GM21619 (cell line): ENCODE measurements around the gene MSH2.
A peak's percentile ranks its signal among the peaks of the same experiment; 100 is the strongest.

ENCODE experiments used
- ATAC-seq: cut with Tn5 transposase; IDR thresholded peaks from one replicate; pipeline ENCODE4 v1.9.1; 2021; ENCODE audit not compliant: unreplicated experiment

The MSH2 gene

DNA sequence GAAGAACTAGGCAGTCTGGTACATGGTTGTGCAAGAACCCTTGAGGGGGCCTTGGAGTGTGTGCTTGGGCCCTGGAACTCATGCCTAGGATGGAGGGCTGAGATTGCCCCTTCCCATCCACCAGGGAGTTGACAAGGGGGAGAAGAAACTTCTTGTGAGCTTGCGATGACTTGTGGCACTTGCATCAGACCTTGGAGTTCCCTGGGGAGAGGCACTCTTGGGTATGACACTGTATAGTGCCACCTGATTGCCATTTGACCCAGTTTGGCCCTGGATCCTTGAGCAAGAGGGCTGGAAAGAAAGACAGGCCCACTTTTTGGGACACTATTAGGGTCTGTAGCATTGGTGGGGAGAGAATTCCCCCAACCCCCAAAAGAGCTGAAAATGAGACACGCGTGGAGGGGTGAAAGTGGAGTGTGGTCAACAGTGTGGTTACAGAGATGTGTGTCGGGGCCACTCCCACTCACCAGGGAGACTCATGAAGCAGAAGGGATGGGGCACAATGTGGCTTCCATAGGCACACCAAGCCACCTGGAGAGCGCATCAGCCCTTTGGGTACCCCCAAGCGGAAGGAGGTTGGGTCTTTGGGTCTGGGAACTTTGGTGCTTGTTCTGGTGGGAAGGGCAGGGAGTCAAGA lies 101.3 kb downstream of the MSH2 start:
- ATAC-seq = peak; percentile 4

DNA sequence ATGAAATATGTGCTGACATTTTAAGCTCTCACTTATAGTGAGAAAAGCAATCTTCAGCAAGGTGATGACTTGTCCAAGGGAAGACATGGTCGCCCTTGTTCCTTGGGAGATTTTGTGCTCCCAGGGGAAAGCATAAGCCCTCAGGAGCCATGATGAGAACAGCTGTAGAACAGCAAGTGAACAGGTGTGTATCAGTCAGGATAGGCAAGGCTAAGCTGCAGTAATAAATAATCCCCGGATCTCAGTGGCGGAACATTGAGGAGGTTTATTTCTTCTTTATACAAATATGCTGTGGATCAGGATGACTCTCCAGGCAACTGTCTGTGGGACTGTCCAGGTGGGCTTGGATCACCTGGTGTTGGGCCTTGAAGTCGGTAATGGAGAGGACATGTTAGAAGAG lies 103.1 kb downstream of the MSH2 start:
- no peak for ATAC-seq

DNA sequence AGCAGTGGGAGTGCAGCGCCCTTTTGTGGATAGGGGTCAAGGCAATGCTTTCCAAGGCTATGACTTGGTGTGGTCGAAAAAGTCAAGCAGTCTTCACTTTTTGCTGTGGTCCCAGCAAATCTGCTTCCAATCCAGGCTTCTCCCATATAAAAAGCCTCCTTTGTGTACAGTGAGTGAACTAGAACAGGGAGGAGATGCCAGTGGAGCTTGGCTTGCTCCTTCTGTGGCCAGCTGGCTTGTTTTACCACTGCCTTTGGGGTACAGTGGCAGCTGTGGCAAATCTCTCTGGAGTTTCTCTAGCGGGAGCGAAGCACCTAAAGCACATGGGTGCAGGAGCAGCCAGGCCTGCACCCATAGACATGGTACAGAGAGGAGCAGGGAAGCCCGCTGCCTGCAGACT lies 103.5 kb downstream of the MSH2 start:
- ATAC-seq = no peak

DNA sequence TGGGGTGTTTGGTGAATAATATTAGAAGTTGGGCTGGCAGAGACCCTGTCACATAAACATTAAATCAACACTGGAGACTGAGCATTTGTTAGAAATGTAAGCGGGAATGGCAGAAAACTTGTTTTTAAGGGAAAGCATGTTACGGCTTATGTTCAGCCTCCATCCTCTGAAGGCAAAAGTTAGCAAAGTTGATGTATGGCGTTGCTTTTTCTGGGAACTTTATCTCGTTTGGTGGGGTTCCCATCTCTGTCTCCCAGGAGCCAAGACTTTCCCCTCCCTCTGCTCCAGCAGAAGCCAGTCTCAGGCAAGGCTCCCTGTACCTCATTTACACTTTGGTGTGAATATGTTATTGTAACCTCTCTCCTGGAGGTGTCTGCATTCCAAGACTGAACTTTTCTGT lies 105.1 kb downstream of the MSH2 start:
- ATAC-seq = no peak

DNA sequence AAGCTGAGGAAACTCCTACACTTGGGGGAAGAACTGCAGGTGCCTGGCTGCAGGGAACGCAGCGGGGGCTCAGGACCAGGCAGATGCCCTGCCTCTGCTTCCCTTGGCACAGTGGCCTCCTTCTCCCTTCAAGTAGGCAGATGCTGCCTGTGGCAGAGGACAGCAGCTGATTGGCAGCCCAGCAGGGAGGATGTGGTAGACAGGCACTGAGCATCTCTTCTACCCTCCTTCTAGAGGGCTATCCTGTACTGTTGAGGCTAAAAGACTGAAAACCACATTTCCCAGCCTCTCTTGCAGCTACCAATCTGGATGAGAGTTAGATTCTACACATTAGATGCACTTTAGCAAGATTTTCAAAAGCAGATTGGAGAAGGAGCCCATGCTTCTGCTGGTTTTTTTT lies 105.7 kb downstream of the MSH2 start:
- no peak for ATAC-seq

DNA sequence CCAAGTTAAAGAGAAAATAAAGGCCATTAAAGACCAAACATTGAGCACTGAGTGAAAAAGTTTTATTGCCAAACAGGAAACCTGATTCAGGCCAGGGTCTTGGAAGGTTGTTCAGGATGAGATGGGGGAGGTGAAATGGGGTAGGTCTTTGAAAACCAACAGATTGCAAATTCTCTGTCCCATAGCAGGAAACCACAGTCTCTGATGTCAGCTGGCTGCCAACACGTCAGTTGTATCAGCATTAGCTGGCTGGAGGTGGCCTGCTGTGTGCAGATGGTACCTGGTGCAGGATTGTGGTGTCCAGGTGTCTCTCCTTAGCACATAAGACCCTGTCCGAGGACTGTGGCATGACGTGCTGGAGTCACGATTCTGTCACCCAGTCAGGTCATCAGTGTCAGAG lies 106.3 kb downstream of the MSH2 start:
- ATAC-seq = no peak

DNA sequence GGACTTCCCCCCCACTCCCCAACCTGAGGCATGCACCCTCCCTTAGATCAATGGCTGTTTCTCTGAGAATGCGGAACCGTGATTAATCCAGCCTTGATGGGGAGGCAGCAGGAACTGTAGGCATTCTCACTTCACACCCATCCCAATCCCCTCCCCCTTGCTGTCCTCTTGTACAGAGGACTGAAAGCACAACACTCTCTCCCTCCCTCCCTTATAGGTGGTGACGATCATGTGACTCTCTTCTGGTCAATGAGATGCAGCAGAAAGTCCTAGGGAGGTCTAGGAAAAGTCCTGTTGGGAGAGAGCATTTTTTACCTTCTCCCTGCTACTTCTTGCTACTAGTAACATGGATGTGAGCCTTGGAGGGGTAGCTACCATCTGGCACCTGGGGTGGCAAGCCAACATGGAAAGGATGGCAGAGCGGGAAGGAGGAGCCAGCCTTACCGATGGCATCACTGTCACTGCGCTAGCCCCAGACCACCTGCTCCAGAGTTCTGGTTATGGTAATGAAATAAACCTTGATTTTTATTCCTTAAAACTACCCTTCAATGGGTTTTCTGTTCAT lies 106.9 kb downstream of the MSH2 start:
- no peak for ATAC-seq

DNA sequence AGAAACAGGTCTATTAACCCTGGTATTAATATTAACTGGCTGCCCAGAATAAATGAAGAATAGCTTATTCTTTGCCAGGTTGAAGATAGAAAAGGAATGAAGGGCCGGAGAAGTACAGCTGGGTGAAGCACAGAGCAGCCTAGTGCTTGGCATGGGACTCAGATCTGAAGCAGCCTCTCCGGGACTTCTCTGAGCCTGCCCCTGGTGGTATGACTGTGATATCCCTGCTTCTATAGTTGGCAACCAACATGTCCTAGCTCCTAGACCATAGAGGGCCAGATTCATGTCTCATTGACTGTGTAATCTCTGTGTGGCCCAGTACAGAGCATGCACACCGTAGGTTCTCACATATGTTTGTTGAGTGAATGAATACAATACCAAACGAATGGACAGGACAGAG lies 107.8 kb downstream of the MSH2 start:
- ATAC-seq = no peak

DNA sequence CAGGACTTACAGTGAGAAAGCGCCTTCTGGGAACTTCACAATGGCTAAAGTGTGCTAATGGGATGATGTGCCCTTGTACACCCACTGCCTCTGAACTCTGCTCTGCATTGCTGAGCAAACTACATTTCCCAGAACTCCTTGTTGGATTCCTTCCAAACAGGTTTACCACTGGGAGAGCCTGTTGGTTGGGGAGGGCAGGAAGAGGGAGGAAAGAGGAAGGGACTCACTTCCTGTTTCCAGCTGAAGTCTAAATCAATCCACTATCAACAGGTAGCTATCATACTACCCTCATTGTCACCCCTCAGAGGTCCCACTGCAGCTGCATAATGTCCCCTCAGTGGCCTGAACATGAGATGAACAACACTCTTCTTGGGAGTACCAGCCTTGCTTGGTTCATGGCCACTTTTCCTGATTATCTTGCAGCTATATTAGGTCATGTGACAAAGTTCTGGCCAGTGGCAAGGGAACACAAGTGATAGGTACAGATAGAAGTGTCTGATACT lies 109.7 kb downstream of the MSH2 start:
- no peak for ATAC-seq

DNA sequence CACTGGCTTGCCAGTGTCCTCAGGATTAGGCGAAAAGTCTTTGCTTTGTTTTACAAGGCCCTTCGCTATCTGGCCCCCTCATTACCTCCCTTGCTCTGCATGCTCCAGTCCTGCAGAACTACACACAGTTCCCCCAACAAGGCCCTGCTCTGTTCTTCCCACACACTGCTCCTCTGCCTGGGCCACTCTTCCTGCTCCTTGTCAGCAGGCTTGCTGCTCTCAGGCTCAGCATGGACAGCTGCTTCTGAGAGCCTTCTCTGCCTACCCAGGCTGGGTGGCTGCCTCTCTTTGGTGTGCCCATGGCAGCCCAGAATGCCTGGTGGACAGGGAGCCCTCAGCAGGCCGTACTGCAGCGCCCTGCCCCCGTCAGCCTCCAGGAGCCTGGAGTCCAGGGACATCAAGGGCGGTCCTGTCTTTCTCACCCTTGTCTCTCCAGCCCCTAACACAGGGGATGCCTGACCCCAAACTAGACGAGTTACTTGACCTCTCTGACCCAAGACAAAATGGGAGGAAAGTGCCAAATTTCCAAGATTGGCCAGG lies 111.1 kb downstream of the MSH2 start:
- no peak for ATAC-seq

DNA sequence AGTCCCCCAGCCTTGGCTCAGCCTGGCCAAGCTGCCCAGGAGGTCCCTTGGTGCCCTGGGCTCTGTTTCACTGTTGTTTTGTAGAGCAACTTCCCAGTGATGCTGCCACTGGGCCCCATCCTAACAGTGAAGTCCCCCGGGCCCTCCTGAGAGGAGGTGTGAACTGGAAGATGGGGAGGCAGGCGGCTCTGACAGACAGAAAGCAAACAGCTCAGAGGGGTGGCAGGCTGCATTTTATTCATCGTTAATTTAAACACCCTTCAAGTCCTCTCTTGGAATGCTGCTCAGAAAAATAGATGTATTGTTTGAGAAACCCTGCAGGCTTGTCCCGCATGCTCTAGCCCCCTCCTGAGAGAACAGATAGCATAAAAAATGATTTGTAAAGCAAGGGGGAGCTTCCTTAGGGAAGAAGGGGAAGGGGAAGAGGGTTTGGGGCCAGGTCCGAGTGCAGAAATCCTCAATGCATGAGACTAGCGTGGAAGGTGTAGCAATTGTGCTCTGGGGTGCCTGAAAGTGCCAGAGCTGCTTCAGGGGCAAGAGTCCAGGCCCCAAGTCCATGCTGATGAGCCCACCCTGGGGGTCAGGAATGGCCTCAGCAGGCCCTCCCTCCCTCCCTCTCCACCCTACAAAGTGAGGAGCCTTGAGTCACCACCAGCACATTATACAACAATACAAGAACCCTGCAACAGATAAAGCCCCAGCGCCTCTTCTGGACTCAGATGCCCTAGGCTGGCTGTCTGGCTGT lies 113.6 kb downstream of the MSH2 start:
- no peak for ATAC-seq

DNA sequence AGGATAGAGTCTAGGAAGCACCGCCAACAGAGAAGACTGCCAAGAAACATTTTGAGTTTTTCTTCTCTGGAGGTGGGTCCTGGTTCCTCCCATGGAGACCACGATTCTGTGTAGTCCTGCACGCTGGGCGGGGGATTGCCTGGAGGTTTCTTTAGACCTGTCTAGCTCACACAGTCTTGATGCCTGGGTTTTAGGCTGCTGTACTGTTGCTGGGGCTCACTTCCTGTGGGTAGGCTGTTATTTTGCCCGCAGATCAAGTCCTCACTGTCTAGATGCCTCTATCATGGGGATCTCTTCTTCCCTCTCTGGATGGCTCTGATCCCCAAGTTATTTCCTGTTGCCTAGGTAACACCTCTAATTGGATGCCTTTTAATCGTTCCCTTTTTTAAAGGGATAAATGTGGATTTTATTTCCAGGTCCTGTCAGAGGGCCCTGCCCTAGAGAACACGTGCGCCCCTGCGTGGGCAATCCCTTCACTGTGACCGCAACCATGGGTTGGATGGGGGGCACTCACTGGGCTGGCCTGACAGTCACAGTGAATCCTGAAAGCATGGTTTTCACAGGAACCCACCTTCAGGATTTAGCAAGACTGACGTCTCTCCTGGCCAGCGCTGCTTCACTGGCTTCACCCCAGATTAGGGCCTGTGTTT lies 115.7 kb downstream of the MSH2 start:
- no peak for ATAC-seq

DNA sequence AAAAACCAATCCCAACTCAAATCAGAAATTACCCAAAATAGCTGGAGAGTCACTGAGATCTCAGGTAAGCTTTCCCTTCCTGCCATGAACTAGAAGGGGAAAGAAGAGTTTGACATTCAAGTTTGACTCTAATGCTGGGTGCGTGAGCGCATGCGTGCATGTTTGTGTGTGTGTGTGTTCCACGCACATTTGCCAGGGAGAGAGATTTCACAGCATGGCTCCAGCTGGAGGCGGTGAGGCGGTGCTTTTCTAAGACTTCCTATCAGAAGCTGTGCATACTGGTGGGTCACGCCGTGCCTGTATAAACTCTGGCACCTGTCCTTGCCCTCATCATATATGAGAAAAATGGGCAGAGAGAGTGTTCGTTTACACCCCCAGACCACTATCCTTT lies 116.2 kb downstream of the MSH2 start:
- no peak for ATAC-seq

DNA sequence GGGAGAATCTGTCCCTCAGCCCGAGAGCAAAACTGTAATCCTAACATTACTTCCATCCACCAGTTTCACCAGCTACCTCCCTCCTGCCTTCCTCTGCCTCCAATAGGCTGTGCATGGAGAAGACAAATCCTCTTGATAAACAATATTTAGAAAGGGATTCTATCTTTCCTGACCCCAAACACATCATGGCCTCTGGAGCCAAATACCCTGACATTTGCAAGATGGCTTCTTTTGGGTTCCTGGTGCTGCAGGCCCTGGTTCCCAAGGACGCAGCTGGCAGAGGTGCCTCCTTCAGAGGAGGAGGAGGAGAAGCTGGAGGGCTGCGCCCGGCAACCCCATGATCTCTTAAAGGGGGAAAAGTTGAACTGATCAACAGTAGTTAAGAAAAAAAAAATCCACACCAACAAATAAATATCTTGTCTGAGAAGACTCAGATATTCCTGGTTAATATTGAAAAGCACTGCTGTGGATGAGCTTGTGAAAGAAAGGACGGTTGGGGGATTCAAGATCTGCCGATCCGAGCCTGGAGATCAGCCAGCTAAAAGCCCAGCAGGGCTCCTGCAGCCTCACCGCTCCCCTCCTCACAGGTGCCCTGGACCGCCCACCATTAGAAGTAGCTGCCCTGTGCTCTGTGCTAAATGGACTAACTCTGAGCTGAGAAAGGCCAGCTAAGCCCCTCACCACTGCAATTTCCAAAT lies 116.8 kb downstream of the MSH2 start:
- no peak for ATAC-seq

DNA sequence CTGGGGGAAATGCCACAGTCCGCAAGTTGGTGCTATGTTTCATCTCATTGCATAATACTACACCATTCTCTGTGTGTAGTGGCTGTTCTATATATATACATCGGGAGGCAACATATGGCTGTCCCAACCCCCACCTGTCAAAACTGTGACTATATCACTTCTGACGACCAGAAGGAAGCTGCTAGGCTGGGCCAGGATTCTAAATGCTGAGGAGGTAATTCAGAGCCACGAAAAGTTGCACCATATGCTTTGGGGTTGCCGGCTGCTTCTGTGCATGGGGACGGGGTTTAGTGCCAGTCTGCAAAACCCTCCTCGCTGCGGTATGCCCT lies 117.3 kb downstream of the MSH2 start:
- no peak for ATAC-seq

DNA sequence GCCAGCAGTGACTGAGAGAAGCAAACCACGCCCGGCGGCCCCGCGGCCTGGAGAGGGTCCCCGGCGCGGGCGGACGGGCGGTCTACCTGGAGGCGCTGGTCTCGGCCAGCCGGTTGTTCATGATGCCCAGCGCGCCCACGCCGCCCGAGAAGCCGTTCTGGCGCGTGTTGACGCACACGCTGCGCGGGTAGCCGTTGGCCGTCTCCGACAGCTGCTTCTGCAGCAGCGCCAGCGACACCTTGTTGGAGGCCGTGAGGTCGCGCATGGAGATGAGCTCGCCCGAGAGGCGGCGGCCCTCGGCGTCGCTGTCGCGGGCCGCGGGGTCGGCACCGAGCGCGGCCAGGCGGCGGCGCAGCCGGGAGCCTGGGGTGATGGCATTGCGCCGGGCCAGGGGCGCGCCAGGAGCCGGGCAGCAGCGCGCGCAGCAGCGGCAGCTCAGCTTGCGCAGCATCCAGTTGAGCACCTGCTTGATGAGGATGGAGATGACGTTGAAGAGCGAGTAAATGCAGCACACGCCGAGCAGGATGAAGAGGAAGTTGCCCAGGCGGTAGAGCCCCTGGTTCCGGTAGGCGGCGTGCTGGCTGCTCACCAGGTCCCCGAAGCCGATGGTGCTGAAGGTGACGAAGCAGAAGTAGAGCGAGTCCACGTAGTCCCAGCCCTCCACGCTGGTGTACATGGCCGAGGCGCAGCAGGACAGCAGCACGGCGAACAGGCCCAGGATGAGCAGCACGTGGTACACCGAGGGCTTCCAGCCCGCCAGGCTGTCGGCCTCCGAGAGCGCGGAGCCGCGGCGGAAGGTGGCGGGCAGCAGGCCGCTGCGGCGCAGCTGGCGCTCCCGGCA lies 118.1 kb downstream of the MSH2 start:
- peak; percentile 79 for ATAC-seq

DNA sequence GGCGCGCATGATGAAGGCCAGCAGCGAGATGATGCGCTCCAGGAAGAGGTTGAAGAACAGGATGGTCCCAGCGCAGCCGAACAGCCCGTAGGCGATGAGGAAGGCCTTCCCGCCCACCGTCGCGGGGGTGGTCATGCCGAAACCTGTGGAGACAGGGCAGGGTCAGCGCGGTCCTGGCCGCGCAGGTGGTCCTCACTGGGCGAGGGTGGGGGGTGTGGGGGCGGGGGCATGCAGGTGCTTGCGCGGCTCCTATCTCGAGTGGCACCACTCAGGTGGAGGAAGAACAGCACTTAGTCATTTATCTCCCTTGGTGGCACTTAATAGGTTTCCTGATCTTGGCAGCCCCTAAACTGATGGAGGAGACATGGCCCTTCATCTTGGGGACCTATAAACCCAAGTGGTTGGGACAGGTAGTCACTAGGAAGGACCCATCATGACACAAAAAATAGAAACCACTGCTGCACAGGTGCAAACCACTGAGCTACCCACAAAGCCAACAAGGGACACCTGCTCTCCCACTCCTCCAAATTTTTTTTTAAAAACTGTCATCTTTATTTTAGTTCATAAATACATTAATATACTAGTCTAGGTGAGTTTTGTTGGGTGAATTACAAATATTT lies 118.8 kb downstream of the MSH2 start:
- no peak for ATAC-seq

DNA sequence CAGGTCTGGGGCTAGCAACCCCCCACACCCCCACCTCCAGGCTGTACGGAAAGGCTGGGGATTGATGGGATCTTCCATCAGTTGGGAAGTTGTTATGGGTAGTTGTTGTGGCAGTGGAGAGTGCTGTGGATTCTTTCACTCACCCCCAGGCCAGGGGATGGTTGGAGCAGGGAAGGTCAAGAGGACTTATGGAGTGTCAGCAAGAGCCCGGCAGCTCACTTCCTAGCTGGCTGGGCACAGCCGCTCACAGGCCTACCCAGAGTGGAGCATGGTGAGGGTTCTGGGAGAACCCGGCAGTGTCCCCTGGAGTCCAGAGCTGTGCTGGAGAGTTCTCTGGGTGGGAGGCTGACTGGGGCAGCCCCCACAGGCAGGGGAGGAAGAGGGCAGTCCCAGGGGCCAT lies 122.2 kb downstream of the MSH2 start:
- ATAC-seq = no peak

DNA sequence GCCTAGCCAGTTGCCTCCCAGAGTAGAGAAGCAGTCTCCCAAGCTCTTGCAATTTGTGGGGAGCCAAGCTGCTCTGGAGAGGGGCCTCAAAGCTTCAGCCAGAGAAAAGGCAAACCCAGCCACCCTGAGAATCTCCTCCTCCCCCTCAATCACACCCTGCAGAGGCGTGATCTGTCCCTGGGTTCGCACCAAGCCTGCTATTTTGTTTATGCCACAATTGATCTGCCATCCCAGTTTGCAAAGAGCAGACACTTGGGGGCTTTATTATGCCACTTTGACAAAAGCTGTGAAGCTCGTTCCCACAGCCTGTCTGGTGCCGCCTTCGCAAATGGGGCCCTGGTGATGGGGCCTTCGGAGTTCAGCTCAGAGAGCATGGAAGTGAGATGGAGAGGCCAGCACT lies 125.5 kb downstream of the MSH2 start:
- ATAC-seq = no peak

DNA sequence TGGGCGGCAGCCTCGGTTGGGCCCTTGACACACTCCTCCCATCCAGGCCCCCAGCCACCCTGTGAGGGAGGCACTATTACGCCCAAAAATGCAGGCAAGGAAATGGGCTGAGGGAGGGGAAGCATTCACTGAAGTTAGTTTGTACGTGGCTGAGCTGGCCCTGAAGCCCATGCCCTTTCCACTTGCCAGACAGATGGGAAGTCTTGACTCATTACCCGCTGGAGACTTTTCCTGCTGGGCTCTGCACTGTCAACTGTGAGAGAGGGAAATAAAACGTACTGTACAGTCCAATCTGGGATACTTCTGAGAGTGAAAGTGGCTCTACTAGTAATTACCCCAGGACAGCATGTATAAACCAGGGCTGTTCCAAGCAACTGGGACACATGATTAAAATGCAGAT lies 125.9 kb downstream of the MSH2 start:
- no peak for ATAC-seq
